IMR-90 (cell line): ENCODE data around the gene SLC30A7.

Source experiments
- POLR2A ChIP-seq: IDR thresholded peaks from 2 replicates; pipeline ENCODE4 v1.6.1; 2012; ENCODE audit warnings: mild to moderate bottlenecking, low read depth, low read length
- RAD21 ChIP-seq: IDR thresholded peaks from 2 replicates; pipeline ENCODE4 v1.6.1; 2012; ENCODE audit warnings: low read length, improper control_type of control experiment
- RCOR1 ChIP-seq: IDR thresholded peaks from 2 replicates; pipeline ENCODE4 v1.6.1; 2012; ENCODE audit warnings: mild to moderate bottlenecking, low read length, improper control_type of control experiment; ENCODE audit not compliant: insufficient replicate concordance
- USF2 ChIP-seq: fragments of 150-350 bp; IDR thresholded peaks from 2 replicates; pipeline ENCODE4 v1.6.1; 2017; ENCODE audit warnings: mild to moderate bottlenecking, antibody characterized with exemption, low read length, low read depth
- TF ChIP-seq, protein P1 (sequence below): conservative IDR thresholded peaks from 2 replicates; pipeline ENCODE4 v1.5.1; 2012; ENCODE audit warnings: mild to moderate bottlenecking, low read depth, low read length, improper control_type of control experiment

GRCh38 chr1:100847361-100848082 is 48.4 kb upstream of the SLC30A7 start:
- TF ChIP-seq, protein P1, sequence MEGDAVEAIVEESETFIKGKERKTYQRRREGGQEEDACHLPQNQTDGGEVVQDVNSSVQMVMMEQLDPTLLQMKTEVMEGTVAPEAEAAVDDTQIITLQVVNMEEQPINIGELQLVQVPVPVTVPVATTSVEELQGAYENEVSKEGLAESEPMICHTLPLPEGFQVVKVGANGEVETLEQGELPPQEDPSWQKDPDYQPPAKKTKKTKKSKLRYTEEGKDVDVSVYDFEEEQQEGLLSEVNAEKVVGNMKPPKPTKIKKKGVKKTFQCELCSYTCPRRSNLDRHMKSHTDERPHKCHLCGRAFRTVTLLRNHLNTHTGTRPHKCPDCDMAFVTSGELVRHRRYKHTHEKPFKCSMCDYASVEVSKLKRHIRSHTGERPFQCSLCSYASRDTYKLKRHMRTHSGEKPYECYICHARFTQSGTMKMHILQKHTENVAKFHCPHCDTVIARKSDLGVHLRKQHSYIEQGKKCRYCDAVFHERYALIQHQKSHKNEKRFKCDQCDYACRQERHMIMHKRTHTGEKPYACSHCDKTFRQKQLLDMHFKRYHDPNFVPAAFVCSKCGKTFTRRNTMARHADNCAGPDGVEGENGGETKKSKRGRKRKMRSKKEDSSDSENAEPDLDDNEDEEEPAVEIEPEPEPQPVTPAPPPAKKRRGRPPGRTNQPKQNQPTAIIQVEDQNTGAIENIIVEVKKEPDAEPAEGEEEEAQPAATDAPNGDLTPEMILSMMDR: no peak
- TF ChIP-seq RCOR1 (no peak), USF2 (no peak), POLR2A (no peak), RAD21 (no peak)
